HG02973 (cell line): ENCODE data around the gene CYB5D1.

Experiments
- ATAC-seq: cut with Tn5 transposase; IDR thresholded peaks from one replicate; pipeline ENCODE4 v1.9.1; 2021; ENCODE audit warnings: moderate library complexity; ENCODE audit not compliant: unreplicated experiment

The CYB5D1 gene

DNA sequence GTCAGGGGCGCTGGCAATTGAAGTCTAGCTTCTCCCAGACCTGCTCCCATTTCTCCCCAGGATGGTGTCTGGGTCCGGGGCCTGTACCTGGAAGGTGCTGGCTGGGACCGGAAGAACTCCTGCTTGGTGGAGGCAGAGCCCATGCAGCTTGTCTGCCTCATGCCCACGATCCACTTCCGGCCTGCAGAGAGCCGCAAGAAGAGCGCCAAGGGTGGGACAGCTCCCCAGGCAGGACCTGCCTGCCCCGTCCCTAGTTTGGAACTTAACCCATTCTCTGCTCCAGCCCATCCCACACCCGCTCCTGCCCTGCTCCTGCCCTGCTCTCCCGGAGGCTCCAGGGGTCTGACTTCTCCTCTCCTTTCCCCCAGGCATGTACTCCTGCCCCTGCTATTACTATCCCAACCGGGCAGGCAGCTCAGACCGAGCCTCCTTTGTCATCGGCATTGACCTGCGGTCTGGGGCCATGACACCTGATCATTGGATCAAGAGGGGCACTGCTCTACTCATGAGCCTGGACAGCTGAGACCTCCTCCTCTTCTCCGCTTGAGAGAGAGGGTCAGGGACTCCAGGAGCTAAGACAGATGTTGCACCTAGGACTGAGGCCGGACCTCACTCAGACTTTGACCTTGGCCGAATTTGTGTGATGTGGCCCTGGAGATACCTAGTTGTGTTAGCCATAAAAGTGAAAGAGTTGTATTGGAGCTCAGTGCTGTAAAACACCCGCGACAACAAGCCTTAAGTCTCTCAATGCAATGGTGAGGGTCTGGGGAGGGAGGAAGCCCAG, 24.6 kb upstream of the CYB5D1 start:
- no peak for ATAC-seq

DNA sequence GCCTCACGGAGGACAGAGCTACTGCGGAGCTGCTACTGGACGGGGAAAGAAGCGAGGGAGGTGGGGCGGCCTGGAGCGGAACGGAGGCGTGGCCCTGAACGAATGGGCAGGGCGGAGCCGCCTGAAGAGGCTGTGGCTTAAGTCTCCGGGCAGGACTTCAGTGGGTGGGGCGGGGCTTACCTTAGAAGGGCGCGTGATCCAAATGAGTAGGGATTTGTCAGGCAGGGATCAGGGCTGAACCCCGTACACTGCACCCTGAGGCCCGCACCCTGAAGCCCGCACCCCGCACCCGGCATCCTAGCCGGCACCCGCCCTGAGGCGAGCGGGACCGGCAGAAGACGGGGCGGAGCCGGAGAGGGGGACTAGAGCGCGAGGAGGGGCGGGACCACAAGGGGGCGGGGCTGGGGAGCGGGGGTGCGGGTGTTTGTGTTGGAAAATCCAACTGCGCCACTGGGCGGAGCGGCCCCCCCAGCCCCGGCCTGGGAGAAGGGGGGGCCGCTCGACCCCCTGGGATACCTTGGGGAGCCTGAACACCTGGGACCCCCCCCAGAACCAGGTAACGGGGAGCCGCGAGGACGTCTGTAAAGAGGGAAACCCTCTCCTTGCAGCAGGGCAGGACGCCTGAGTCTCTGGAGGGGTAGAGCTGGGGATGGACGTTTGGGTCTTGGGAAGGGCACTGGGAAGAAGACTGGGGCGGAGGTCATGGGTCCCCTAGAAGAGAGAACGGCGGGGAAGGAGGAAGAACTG, 23.8 kb upstream of the CYB5D1 start, which contains the start of gene KDM6B:
KDM6B (plus strand) TSS at position 423 of the 747 bp plus-strand sequence. CDS start 11,338 bp downstream, outside the sequence.
- peak; percentile 34 for ATAC-seq

DNA sequence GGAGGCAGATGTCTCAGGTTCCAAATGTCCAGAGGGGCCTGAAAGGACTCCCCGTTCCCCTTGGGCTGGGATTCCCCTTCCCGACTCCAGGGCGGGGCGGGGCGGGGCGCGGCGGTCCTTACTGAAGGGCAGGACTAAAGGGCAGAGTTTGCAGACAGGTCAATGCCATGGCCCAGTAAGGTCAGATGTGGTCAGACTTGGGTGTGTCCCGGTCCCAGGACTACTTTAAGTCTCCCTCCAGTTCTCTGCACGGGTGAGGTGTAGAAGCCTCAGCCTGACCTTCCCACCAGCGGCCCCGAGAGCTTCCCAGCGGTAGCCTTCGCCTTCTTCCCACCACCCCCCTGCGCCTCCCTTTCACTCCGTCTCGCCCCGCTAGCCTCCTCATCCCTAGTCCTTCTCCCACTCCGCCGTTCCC, 23.3 kb upstream of the CYB5D1 start:
- ATAC-seq, result no peak

DNA sequence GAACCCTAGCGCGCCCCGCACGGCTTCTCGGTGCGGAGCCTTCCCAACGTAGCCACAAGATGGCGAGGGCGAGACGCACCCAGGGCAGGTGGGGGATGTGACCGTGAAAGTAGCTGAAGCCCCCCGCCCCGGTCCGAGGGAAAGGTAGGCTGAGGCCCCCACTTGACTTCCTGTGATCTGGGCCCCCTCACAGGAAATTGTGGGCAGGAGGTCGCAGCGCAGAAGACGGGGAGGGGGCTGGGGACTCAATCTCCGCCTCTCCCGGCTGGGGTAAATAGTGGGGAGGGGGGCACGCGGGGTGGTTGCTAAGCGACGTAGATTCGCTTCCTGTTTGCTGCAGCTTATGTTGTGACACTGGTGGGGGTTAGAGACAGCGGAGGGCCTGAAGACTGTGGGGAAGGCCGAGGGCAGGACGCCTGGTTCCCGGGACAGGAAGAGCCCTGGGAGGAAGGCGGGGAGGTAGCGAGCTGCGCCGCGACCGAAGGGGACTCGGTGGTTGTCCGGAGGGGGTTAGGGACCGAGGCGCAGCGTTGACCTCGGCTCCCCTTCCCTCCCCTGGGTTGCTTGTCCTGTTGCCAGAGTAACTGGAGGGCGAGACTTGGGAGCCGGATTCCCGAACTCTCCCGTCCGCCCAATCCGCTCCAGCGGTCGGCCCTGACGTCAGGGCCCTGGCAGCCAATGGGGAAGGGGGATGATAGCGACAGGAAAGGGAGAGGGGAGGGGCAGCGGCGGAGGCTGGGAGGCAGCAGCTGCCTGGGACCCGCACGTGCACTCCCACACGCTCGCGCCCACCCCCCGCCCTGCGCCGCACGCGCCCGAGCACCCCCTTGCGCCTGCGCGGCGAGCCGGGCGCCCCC, 22.6 kb upstream of the CYB5D1 start:
- peak; percentile 33 for ATAC-seq

DNA sequence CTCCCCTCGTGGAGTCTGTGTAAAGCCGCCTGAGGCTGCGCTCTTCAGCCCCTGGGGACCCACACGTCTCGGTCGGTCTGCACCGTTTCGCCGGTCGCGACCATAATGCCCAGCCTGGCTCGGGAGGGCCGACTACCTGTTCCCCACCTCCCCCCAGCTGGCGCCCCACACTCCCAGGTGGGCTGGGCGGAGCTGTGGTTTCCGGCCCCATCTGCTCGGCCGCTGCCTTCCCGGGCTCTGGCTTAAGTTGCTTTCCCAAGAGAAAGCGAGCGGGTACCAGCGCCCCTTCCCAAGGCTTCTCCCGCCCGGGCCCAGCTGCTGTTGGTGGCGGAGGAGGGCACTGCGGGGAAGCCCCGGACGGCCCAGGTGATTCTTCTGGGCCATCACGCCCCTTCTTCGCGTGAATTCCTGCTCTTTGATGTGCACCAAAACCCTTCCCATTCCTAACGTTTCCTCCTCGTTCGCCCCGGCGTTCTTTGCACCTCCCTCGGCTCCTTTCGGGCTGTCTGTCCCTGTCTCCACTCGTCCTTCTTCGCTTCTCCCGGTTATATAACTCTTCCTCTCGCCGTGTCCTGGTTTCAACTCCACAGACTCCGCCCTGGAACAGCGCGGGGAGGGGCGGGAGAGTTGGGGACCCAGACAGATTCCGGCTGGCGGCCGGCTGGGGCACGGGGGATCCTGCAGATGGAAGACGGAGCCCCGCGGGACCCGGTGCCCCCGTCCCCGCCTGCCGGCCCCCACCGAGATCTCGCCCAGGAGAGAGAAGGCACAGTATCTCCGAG, 21.8 kb upstream of the CYB5D1 start:
- ATAC-seq, result peak; percentile 30

DNA sequence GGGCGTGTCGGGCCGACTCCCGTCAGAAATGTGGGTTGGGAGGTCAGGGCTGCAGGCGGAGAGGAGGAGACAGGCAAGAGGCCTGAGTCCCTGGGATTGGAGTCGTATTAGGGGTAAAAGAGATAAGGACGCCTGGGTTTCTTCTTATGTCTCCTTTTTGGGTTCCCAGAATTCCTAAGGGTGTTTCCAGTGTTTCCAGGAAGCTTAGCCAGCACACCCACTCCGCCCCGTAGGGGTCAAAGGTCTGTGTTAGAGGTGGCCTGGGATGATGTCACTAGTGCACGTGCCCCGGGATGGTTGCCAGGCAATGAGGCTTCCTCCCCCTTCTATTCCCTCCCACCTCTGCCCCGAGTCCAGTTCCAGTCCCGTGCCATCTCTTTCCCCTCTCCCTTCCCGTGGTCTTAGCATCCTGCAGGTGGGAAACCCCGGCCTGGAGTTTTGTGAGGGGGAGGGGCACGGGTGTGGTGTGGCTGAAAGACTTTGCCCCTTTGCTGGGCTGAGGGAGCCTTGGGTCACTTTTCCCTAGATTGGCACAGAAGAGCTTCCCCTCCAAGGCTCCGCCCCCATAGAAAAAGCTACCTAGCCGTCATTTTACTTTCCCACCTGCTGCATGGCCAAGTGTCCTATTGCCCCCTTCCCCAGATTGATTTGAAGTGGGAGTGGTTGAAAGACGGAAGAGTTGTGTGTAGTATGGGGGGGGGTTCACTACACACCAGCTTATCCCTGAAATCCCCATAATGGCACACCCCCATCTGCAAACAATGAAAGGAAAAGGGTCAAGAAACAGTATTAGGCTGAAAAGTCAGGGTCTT, 21.0 kb upstream of the CYB5D1 start:
- no peak for ATAC-seq

DNA sequence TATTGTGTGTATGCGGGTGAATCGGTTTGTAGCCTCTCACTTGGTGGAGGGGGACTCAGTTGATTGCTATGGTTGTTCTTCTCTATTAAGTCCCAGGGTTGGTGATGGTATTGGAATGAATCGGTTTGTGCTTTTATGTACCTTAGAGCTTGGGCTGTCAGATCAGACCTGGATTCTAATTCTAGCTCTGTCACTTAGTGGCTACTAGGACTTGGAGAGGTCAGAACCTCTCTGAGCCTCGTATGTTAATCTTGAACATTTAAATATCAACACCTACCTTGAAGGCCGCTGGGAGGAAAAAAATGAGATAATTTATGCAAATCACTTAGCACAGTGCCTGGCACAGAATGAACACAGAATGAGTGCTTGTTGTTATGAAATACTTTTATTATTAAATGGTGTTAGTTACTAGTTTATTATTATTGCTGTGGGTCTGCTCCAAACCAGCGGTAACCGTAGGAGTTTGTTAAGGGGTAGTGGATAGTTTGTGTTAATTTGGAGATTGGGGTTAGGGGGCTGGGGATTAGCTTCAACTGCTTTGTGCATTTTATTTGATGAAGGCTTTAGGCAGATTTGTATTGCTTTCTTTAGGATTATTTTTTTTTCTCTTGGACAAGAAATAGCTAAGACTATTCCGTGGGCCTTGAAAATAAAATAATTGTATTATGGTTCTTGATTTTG, 20.3 kb upstream of the CYB5D1 start:
- no peak for ATAC-seq

DNA sequence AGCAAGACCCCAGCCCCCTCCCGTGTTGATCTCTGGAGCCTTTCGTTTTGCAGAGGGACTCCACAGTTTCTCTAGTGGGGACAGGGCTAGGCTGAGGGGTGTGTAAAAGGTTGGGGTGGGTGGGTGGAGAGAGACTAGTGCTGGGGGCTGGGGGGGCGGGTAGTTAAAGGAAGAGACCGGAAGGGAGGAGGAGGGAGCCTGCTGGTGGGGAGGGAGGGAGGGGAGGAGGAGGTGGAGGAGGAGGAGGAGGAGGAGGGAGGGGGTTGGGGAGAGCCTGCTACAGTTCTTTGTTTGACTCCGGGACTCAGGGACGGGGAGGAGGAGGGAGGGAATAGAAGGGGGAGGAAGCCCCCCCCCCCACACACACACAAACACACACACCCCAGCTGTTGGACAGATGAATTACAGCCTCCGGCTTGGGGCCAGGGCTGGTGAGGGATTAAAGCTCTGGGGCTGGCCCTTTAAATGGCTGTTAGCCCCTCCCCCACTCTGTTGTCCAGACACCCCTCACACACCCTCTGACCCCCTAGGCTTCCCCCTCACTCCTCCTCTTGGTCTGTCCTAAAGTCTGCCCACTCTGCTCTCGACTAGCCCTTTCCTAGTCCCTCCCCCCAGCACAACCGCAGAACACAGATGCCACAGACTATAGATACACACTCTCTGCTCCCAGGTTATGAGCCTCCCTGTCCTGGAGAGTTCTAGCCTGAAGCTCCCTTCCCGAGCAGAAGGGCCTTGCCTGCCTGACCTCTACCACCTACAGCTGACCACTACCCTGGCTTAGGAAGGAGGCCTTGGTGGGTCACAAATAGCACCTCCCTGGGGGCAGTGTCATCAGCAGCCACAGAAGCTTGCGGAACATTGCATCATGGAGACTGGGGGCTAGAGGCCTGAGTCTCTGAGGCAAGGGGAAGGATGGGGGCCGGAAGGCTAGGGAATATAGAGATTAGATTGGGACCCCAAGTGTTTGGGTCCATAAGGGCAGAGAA, 19.4 kb upstream of the CYB5D1 start:
- ATAC-seq, result no peak

DNA sequence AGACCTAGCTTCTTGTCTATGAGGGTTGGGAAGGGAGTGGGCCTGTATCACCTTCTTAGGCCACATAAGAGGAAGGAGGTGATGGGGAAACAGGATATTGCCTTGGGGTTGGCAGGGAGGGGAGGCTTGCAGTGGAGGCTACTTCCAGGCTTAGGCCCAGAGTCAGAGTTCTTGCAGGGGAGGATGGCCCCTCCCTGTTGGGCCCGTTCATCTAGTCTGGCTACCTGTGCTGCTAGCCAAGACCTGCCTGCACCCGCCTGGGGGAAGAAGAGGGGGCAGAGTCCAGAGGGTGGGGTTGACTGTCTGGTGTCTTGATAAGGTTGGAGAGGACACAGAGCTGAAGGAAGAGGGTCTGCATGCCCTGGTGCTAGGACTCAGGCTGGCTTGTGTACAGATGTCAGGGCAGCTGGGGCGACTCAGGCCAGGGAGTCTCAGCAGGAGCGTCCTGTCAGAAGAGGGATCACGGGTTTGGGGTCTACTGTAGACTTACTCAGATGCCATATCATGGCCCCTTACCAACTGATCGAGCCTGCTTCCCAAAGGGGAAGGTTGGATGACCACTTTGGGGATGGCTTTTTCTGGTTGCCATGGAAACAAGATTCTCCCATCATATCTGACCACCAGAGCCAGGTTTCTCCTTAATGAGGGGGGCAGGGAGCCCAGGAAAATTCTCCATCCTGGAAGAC, 18.5 kb upstream of the CYB5D1 start:
- ATAC-seq, result no peak

DNA sequence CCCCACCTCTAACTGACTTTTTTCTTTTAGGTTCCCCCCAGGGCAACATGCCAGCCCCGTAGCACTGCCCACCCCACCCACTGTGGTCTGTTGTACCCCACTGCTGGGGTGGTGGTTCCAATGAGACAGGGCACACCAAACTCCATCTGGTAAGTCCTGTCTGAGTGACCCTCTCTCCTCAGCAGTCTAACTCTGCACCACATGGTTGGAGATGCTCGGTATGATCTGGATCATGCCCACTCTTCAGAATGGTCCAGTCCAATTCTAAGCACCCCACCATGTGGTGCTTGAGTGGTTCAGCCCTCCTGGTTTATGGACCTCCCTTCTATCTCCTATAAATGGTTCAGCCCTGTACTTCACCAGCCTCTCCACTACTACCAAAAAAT, 17.9 kb upstream of the CYB5D1 start:
- ATAC-seq, result no peak

DNA sequence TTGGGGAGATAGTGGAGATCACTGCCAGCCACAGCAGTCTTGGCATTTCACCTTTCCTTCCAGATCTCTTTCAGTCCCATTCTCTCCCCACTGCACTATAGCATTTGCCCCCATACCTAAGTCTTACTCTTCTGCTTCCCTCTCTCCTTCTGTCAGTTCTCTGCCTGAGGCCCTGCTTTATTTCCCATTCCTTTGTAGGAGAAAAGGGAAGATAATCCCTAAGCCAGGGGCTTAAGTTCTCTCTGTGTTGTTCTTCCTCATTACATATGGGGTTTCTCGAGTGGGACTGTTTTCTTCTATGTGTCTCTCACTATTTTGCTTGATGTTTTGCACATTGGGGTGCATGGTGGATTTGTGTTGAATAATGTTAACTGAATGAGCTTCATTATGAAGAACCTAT, 17.4 kb upstream of the CYB5D1 start:
- no peak for ATAC-seq

DNA sequence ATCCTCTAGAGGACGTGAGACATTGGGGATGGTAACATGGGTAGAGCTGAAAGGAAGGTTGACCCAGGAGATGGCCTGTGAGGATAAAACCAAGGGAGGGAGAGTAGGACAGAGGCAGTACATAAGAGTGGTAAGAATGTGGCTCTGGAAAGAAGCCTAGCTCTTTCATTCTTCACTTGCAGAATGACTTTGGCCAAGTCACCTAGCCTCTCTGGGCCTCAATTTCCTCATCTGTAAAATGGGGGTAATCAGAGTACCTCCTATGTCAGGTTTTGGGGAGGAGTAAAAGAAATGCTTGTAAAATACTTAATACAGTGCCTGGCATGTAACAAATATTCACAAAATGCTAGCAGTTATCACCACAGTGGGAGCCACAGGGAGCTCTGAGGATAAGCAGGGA, 16.9 kb upstream of the CYB5D1 start:
- ATAC-seq, result no peak

DNA sequence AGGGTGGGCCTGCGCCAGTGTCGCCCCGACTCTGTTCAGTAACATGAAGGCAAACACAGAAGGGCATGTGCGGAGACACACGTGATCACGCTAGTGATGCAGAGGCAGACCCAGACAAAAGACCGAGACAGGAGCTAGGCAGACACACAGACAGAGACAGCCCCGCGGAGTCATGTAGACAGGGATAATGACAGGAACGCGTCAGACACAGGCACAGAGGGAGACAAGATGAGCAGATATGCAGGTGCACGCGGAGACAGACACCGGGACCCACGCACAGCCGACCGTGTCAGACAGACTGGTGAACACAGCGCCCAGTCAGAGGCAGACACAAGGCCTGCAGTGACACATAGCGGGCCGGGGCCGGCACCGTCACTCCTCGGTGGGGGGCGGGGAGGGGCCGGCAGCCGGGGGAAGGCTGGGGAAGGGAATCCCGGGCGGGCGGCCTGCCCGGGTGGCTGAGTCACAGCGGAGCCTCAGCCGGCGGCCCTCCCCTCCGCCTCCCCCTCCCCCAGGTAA, 16.3 kb upstream of the CYB5D1 start:
- peak; percentile 7 for ATAC-seq

DNA sequence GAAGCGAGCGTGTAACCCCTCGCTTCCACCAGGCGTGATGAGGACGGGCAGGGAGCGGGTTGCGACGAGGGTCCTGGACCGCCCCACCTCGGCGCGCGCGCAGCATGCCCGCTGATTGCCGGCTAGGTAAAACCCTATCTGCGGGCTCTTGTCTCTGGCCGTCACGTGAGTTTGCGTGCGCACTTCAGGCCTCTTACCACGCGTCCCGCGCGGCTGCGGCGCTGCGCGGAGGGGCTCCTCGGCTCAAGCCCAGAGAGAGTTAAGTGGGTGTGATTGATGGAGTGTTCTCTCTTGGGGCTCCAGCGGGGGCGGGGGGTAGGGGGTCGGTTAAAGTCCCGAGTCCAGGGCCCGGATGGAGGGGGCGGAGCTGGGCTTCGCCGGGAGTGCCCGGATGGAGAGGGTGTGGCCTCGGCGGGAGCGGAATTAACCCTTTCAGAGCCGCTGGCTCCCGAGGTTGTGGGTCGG, 15.9 kb upstream of the CYB5D1 start:
- ATAC-seq, result peak; percentile 13

DNA sequence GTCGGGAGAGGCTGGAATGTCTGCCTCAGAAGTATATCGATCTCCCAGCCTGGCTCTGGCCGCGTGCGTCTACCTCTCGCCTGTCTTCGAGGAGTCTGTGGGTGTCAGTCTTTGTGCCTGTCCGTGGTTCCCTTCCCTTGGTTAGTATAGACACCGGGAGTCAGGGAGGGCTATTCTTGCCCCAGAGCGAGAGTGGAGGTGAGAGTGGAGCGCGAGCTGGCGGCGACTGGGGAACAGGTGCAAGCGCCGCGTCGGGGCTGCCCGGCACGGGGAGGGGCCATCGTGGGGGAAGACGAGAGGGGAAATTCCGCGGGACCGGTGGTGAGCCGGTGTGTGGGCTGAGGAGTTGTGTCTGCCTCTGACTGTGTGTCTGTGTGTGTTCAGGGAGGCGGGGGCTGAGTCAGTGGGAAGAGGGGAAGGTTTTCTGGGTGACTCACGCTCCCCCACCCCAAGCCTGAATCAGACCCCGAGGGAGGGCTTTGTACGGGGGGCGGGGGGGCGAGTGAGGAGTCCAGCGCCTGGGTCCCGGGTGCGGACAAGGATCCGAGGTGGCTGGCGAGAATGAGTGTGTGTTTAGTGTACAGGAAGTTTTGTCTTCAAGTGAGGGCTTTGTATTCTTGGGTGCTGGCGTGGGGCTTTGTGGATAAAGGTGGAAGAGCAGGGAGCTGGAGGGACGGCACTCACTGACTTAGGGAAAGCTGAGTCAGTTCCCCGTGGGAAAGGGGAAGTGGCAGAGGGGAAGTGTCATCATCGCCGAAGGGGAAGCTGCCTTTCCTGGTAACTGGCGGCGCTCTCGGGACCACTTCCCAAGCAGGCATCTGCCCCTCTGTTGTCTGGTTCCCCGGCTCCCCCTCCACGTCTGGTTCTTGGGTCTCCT, 15.2 kb upstream of the CYB5D1 start:
- ATAC-seq, result peak; percentile 28

DNA sequence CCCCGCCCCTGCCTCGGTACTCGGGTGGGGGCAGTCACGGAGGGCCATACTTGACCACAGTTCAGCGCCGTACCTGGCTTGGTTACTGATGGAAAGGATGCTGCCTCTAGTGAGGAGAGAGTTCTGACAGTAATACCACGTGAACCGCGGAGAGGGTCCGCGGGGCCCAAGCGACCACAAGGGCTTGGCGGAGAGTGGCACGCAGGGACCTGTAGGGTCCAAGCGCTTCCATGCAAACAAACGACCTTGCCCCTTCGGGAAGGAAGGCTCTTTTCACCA, 14.6 kb upstream of the CYB5D1 start:
- no peak for ATAC-seq
